ENCODE results near the gene HSPA1A. TPM values are rescaled to one million over a fixed set of nuclear protein-coding genes. Genes with fewer than 3 reads are reported as not detected.

HSPA1A gene
- total RNA-seq, 6 experiments from 2014 or later, result 78.5 to 102 (median 84.7) TPM

GRCh38 chr6:31768363-31769257, 46.7 kb upstream of the HSPA1A start:
- no peak overlapping the region for H3K27ac Mint-ChIP-seq
- H3K27me3 Mint-ChIP-seq (ENCODE audit: insufficient read depth), result no peaks in the 10 kb centered on the region; the same call in 1 of the 2 replicates
- no peak overlapping the region for H3K4me3 Mint-ChIP-seq
- no peaks in the 10 kb centered on the region; the same call in 1 of the 2 replicates for H3K36me3 Mint-ChIP-seq (ENCODE audit: low read depth)
- H3K9me3 Mint-ChIP-seq, result no peaks in the 10 kb centered on the region
- 0 out of 2 replicates have a peak, but pooled peaks have one; percentile 10 for TF ChIP-seq CTCF (IDR thresholded peaks at IDR 0.05)
- no peak for DNase-seq
- H3K4me1 Mint-ChIP-seq (ENCODE audit: low read depth), result peaks cover 22% of the 10 kb centered on the region

GRCh38 chr6:31769684-31770371, 45.5 kb upstream of the HSPA1A start:
- peak; percentile 92 for TF ChIP-seq CTCF (IDR thresholded peaks at IDR 0.05)
- no peaks in the 10 kb centered on the region for H3K9me3 Mint-ChIP-seq
- peak; percentile 45 for DNase-seq
- peaks cover 13% of the 10 kb centered on the region; the same call in 1 of the 2 replicates for H3K4me1 Mint-ChIP-seq (ENCODE audit: low read depth)
- no peaks in the 10 kb centered on the region for H3K36me3 Mint-ChIP-seq (ENCODE audit: low read depth)
- no peak overlapping the region for H3K27ac Mint-ChIP-seq
- no peak overlapping the region for H3K4me3 Mint-ChIP-seq
- H3K27me3 Mint-ChIP-seq (ENCODE audit: insufficient read depth), result no peaks in the 10 kb centered on the region; the same call in 1 of the 2 replicates

- no peak overlapping the region for H3K4me3 Mint-ChIP-seq
- H3K4me1 Mint-ChIP-seq (ENCODE audit: low read depth), result peaks cover 9% of the 10 kb centered on the region; the same call in 1 of the 2 replicates
- no peaks in the 10 kb centered on the region; the same call in 1 of the 2 replicates for H3K27me3 Mint-ChIP-seq (ENCODE audit: insufficient read depth)
- H3K36me3 Mint-ChIP-seq (ENCODE audit: low read depth), result no peaks in the 10 kb centered on the region
- DNase-seq, result no peak
- TF ChIP-seq CTCF (IDR thresholded peaks at IDR 0.05), result no peak
- H3K27ac Mint-ChIP-seq, result no peak overlapping the region
- H3K9me3 Mint-ChIP-seq, result no peaks in the 10 kb centered on the region
Observed at GRCh38 chr6:31770860-31771259, 44.5 kb upstream of the HSPA1A start.

GRCh38 chr6:31771992-31772358, 43.4 kb upstream of the HSPA1A start:
- no peak for TF ChIP-seq CTCF (IDR thresholded peaks at IDR 0.05)
- Mint-ChIP-seq H3K9me3 (no peaks in the 10 kb centered on the region), H3K4me1 (ENCODE audit: low read depth) (peaks cover 8% of the 10 kb centered on the region), H3K27me3 (ENCODE audit: insufficient read depth) (no peaks in the 10 kb centered on the region; the same call in 1 of the 2 replicates), H3K36me3 (ENCODE audit: low read depth) (no peaks in the 10 kb centered on the region), H3K4me3 (no peak overlapping the region), H3K27ac (no peak overlapping the region)
- DNase-seq, result no peak

GRCh38 chr6:31775184-31775583, 40.2 kb upstream of the HSPA1A start:
- no peak overlapping the region for H3K27ac Mint-ChIP-seq
- no peak for TF ChIP-seq CTCF (IDR thresholded peaks at IDR 0.05)
- no peak for DNase-seq
- no peaks in the 10 kb centered on the region; the same call in 1 of the 2 replicates for H3K27me3 Mint-ChIP-seq (ENCODE audit: insufficient read depth)
- H3K9me3 Mint-ChIP-seq, result no peaks in the 10 kb centered on the region
- H3K4me1 Mint-ChIP-seq (ENCODE audit: low read depth), result peaks cover 17% of the 10 kb centered on the region
- H3K36me3 Mint-ChIP-seq (ENCODE audit: low read depth), result no peaks in the 10 kb centered on the region
- H3K4me3 Mint-ChIP-seq, result no peak overlapping the region

Data from HFFc6 (cell line).